Vagina (tissue), 2 donors: ENCODE results near the gene MEPE. TPM values are rescaled to one million over a fixed set of nuclear protein-coding genes. Genes with fewer than 3 reads are reported as not detected.

Source experiments
- DNase-seq, 2 donors: peaks; one replicate each; pipeline ENCODE4 v3.0.0-alpha.2; 2017; ENCODE audit errors: extremely low spot score in 2 of 2
- H3K27ac ChIP-seq: fragments of 200-600 bp; sonication (generic); one replicate; pipeline ENCODE4 v1.5.1; 2019
- H3K27me3 ChIP-seq: fragments of 200-600 bp; sonication (generic); one replicate; pipeline ENCODE4 v1.5.1; 2019
- H3K36me3 ChIP-seq, 2 donors: fragments of 200-600 bp; sonication (generic); one replicate each; pipeline ENCODE4 v1.5.1; 2017 to 2019
- H3K4me1 ChIP-seq: fragments of 200-600 bp; sonication (generic); one replicate; pipeline ENCODE4 v1.5.1; 2019
- H3K4me3 ChIP-seq, 2 donors: fragments of 200-600 bp; sonication (generic); 1 replicate in 1 of 2; 2 replicates in 1 of 2; pipeline ENCODE4 v1.5.1; 2016 to 2019
- H3K9me3 ChIP-seq: fragments of 200-600 bp; sonication (generic); one replicate; pipeline ENCODE4 v1.5.1; 2019
- POLR2A ChIP-seq, 2 donors: fragments of 450-650 bp; IDR thresholded peaks; one replicate each; pipeline ENCODE4 v1.6.1; 2017; ENCODE audit warnings: antibody characterized with exemption in 2 of 2, mild to moderate bottlenecking in 2 of 2, moderate library complexity in 2 of 2
- POLR2AphosphoS5 ChIP-seq, 2 donors: sonication (generic); formaldehyde crosslinking; IDR thresholded peaks; one replicate each; pipeline ENCODE4 v1.9.0; 2017; ENCODE audit warnings: antibody characterized with exemption in 2 of 2, mild to moderate bottlenecking in 2 of 2, low read depth in 1 of 2; ENCODE audit not compliant: insufficient read depth in 1 of 2
- intact Hi-C: fragments of 100-400 bp; cut with DNase I; formaldehyde crosslinking; loops from one replicate; pipeline ENCODE4 v1.15.1; 2023
- total RNA-seq: library from RNA; depleted of rRNA; stranded (reverse); fragments of >200 nt; gene quantifications from one replicate; pipeline ENCODE4 v1.2.3, GENCODE V29; 2016
- TF ChIP-seq, protein P1 (sequence below), 3 experiments: fragments of 450-650 bp in 2 of 3; fragments of 200-600 bp in 1 of 3; sonication (generic) in 1 of 3; IDR thresholded peaks; one replicate each; pipeline ENCODE4 v1.5.1; 2017 to 2019; ENCODE audit warnings: antibody characterized with exemption in 3 of 3, mild to moderate bottlenecking in 2 of 3, moderate library complexity in 2 of 3

The MEPE gene
- total RNA-seq, 1 donor from 2014 or later, result not detected

DNA sequence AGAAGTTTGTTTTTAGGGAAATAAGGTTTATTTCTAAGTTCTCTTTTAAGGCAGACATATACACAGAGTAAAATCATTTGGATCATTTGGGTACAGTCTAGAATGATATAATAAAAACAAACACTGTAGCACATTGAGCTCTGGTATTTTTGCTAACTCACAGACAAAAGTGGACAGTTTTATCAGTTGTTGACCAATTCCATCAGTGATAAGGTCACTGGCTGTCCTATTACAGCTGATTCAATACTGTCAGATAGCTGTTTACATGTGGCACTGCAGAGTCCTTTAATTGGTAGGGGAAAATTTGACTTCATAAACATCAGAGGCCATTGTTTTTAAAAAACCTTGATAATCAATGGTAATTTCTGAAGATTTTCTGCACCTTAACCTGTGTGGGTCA is 29.9 kb upstream of the MEPE start:
- Histone ChIP-seq H3K4me1 (no peaks in the 10 kb centered on the region), H3K4me3 (no peak overlapping the region), H3K27ac (no peak overlapping the region), H3K9me3 (no peaks in the 10 kb centered on the region), H3K27me3 (no peaks in the 10 kb centered on the region), H3K36me3 (no peaks in the 10 kb centered on the region)
- intact Hi-C loops, result no loop called here
- TF ChIP-seq, protein P1, sequence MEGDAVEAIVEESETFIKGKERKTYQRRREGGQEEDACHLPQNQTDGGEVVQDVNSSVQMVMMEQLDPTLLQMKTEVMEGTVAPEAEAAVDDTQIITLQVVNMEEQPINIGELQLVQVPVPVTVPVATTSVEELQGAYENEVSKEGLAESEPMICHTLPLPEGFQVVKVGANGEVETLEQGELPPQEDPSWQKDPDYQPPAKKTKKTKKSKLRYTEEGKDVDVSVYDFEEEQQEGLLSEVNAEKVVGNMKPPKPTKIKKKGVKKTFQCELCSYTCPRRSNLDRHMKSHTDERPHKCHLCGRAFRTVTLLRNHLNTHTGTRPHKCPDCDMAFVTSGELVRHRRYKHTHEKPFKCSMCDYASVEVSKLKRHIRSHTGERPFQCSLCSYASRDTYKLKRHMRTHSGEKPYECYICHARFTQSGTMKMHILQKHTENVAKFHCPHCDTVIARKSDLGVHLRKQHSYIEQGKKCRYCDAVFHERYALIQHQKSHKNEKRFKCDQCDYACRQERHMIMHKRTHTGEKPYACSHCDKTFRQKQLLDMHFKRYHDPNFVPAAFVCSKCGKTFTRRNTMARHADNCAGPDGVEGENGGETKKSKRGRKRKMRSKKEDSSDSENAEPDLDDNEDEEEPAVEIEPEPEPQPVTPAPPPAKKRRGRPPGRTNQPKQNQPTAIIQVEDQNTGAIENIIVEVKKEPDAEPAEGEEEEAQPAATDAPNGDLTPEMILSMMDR (IDR thresholded peaks at IDR 0.05), result no peak
- TF ChIP-seq POLR2A (IDR thresholded peaks at IDR 0.05), result no peak
- no peak for TF ChIP-seq POLR2AphosphoS5 (IDR thresholded peaks at IDR 0.05; ENCODE audit: insufficient read depth in 1 of 2, low read depth in 1 of 2)
- no peak for DNase-seq

DNA sequence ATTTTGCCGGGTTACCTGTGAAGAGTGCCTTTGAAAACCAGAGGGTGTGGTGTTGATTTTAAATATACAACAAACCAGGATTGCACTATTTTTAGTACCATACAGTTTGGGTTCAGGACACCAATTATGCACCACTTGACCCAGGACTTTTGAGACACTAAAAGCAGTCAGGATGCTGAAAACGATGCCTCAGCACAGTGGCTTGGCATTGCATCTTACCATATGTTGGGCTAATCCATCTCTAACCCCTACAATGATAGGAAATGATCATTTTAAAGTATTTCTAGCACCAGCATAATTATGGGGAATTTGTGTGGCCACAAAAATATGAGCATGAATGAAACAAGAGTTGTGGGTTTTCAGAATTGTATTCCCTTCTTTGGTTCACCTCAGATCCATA is 29.3 kb upstream of the MEPE start:
- DNase-seq, result no peak

DNA sequence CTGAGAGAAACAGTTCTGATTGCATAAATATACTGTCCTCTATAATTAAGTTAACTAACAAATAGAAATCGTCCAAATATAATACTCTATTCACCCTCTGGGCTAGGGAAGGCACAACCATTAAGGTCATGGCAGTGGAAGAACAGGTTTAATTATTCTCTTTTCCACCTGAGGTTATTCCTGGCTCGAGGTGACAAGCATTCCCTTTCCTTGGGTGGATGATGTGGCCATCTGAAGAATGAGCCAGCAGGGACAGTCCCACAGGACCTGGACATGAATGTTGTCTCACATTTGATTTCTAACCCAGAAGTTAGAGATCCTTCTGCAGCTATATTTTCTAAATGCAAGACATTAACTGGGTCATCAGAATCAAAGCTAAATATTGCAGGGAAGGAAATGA is 27.9 kb upstream of the MEPE start:
- no peaks in the 10 kb centered on the region for H3K4me1 ChIP-seq
- H3K27ac ChIP-seq, result no peak overlapping the region
- intact Hi-C loops, result no loop called here
- no peak overlapping the region for H3K4me3 ChIP-seq
- no peak for DNase-seq
- H3K36me3 ChIP-seq, result no peaks in the 10 kb centered on the region
- H3K9me3 ChIP-seq, result no peaks in the 10 kb centered on the region
- TF ChIP-seq POLR2A (IDR thresholded peaks at IDR 0.05), result no peak
- no peak for TF ChIP-seq POLR2AphosphoS5 (IDR thresholded peaks at IDR 0.05; ENCODE audit: insufficient read depth in 1 of 2, low read depth in 1 of 2)
- TF ChIP-seq, protein P1 (IDR thresholded peaks at IDR 0.05), result no peak
- H3K27me3 ChIP-seq, result no peaks in the 10 kb centered on the region

More for the DNA sequence above, 29.3 kb upstream of the MEPE start:
- Histone ChIP-seq H3K4me3 (no peak overlapping the region), H3K27ac (no peak overlapping the region), H3K9me3 (no peaks in the 10 kb centered on the region), H3K4me1 (no peaks in the 10 kb centered on the region), H3K27me3 (no peaks in the 10 kb centered on the region), H3K36me3 (no peaks in the 10 kb centered on the region)
- TF ChIP-seq POLR2AphosphoS5 (IDR thresholded peaks at IDR 0.05; ENCODE audit: insufficient read depth in 1 of 2, low read depth in 1 of 2), result no peak
- TF ChIP-seq, protein P1 (IDR thresholded peaks at IDR 0.05), result no peak
- TF ChIP-seq POLR2A (IDR thresholded peaks at IDR 0.05), result no peak
- intact Hi-C loops, result no loop called here

DNA sequence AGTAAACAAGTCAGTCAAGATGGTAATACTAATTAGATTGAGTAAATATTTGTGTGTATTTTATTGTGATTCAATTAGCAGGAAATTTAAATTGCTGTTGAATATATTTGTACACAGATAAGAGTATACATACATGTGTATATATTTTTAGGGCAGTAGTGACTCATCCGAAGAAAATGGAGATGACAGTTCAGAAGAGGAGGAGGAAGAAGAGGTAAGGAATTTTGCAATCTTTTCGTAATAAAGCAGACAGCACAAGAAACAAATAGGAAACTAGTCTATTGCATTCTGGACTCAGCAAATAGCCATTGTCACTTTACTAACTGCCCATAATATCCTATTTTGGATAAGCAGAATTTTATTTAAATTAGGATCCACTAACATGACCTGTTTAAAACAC is 26.8 kb upstream of the MEPE start:
- no peaks in the 10 kb centered on the region for H3K9me3 ChIP-seq
- intact Hi-C loops, result no loop called here
- H3K27ac ChIP-seq, result no peak overlapping the region
- DNase-seq, result no peak
- H3K4me1 ChIP-seq, result no peaks in the 10 kb centered on the region
- H3K36me3 ChIP-seq, result no peaks in the 10 kb centered on the region
- no peak for TF ChIP-seq POLR2A (IDR thresholded peaks at IDR 0.05)
- TF ChIP-seq POLR2AphosphoS5 (IDR thresholded peaks at IDR 0.05; ENCODE audit: insufficient read depth in 1 of 2, low read depth in 1 of 2), result no peak
- TF ChIP-seq, protein P1 (IDR thresholded peaks at IDR 0.05), result no peak
- no peaks in the 10 kb centered on the region for H3K27me3 ChIP-seq
- no peak overlapping the region for H3K4me3 ChIP-seq

DNA sequence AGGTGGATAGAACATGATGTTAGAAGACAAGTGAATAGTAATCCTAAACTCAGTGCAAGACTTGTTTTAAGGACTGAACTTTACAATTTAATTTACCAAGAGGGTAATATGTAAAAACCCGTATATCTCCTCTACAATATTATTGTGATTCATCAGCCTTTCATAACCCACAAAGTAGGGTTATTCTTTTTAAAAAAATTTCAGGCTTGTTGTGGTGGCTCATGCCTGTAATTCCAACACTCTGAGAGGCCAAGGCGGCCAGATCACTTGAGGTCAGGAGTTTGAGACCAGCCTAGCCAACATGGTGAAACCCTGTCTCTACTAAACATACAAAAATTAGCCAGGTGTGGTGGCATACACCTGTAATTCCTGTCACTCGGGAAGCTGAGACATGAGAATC is 26.2 kb upstream of the MEPE start:
- intact Hi-C loops, result no loop called here
- H3K4me1 ChIP-seq, result no peaks in the 10 kb centered on the region
- no peak for TF ChIP-seq POLR2A (IDR thresholded peaks at IDR 0.05)
- TF ChIP-seq, protein P1 (IDR thresholded peaks at IDR 0.05), result no peak
- TF ChIP-seq POLR2AphosphoS5 (IDR thresholded peaks at IDR 0.05; ENCODE audit: insufficient read depth in 1 of 2, low read depth in 1 of 2), result no peak

More for the DNA sequence above, 26.2 kb upstream of the MEPE start:
- no peaks in the 10 kb centered on the region for H3K27me3 ChIP-seq
- no peaks in the 10 kb centered on the region for H3K36me3 ChIP-seq
- DNase-seq, result no peak
- no peaks in the 10 kb centered on the region for H3K9me3 ChIP-seq
- H3K27ac ChIP-seq, result no peak overlapping the region
- no peak overlapping the region for H3K4me3 ChIP-seq
